Adrenal gland (tissue), 12 donors: ENCODE results near the gene DNAH9. TPM values are rescaled to one million over a fixed set of nuclear protein-coding genes. Genes with fewer than 3 reads are reported as not detected.

ENCODE experiments used
- DNase-seq, 7 donors: peaks; one replicate each; pipeline ENCODE4 v3.0.0-alpha.2; 2019 to 2020
- H3K27ac ChIP-seq, 5 donors: fragments of 200-600 bp; sonication (generic) in 4 of 5; 1 replicate in 3 of 5; 2 replicates in 2 of 5; pipeline versions ENCODE4 v1.5.1 to v1.8.0; 2016 to 2020; ENCODE audit warnings: mild to moderate bottlenecking in 1 of 5
- H3K27me3 ChIP-seq: fragments of 200-600 bp; 2 replicates; pipeline ENCODE4 v1.8.0; 2021
- H3K36me3 ChIP-seq, 2 donors: fragments of 200-600 bp; replicated peaks in 1 of 2; 1 replicate in 1 of 2; 2 replicates in 1 of 2; pipeline versions ENCODE4 v1.5.1 to v1.8.0; 2018 to 2022
- H3K4me1 ChIP-seq, 2 donors: fragments of 200-600 bp; replicated peaks in 1 of 2; 1 replicate in 1 of 2; 2 replicates in 1 of 2; pipeline versions ENCODE4 v1.5.1 to v1.8.0; 2018 to 2021
- H3K4me3 ChIP-seq, 4 donors: fragments of 200-600 bp; sonication (generic) in 3 of 4; one replicate each; pipeline ENCODE4 v1.5.1; 2016 to 2018
- H3K9me3 ChIP-seq, 3 donors: fragments of 200-600 bp; sonication (generic) in 1 of 3; replicated peaks in 1 of 3; 1 replicate in 2 of 3; 2 replicates in 1 of 3; pipeline versions ENCODE4 v1.5.1 to v1.8.0; 2016 to 2021
- POLR2A ChIP-seq, 2 donors: fragments of 450-650 bp; IDR thresholded peaks; one replicate each; pipeline ENCODE4 v1.6.1; 2017; ENCODE audit warnings: antibody characterized with exemption in 2 of 2, mild to moderate bottlenecking in 2 of 2, moderate library complexity in 1 of 2
- WGBS, 4 donors: extraction: QIAGEN DNeasy Blood & Tissue Kit in 2 of 4; methylation state at CpG; one replicate each; pipeline versions ENCODE4 v1.1.5 to v1.1.7; 2013 to 2017; 5-methylcytosine and 5-hydroxymethylcytosine counted together
- intact Hi-C, 2 donors: fragments of 100-400 bp; cut with DNase I; formaldehyde crosslinking; loops; one replicate each; pipeline versions ENCODE4 v1.14.1 to v1.15.0; 2022 to 2023
- polyA plus RNA-seq, 3 donors: library from polyadenylated mRNA; stranded (reverse); fragments of 200-250 nt in 2 of 3; fragments of 350-450 nt in 1 of 3; fragmentation: Illumina TruSeq in 1 of 3; extraction: RNeasy Lipid Tissue Mini Kit (QIAGEN cat#74804) in 1 of 3; gene quantifications; one replicate each; pipeline ENCODE4 v1.2.3, GENCODE V29; 2013 to 2014
- total RNA-seq, 9 donors: library from RNA; depleted of rRNA in 4 of 9; stranded (reverse); fragments of >200 nt in 4 of 9; fragments of 120-200 nt in 1 of 9; fragmentation: NEBNext Ultra II Directional in 1 of 9; extraction: Animal tissue kit (Norgen Biotek cat#: 25700) in 1 of 9; gene quantifications; one replicate each; pipeline versions ENCODE4 v1.1.0 to v1.2.4, GENCODE V29; 2013 to 2023
- TF ChIP-seq, protein P1 (sequence below), 6 experiments: fragments of 450-650 bp in 4 of 6; fragments of 200-600 bp in 2 of 6; sonication (generic) in 1 of 6; IDR thresholded peaks; 1 replicate in 5 of 6; 2 replicates in 1 of 6; pipeline versions ENCODE4 v1.5.1 to v1.8.0; 2016 to 2021; ENCODE audit warnings: antibody characterized with exemption in 6 of 6, mild to moderate bottlenecking in 2 of 6, moderate library complexity in 1 of 6
- donor health status: healthy with polysubstance abuse.
- donor health status: Bipolar disorder and iron deficiency.
- donor health status: DM: yes; HTN: yes; CAD: no.
- donor health status: DM: no; HTN: no; CAD: no.
- donor health status: DM: no; HTN: no; CAD: no.
- donor health status: DM: yes; HTN: yes; CAD: no.

DNAH9 gene
- total and polyA plus RNA-seq, 12 donors: 0.28 to 3.5 (median 1.2) TPM

DNA sequence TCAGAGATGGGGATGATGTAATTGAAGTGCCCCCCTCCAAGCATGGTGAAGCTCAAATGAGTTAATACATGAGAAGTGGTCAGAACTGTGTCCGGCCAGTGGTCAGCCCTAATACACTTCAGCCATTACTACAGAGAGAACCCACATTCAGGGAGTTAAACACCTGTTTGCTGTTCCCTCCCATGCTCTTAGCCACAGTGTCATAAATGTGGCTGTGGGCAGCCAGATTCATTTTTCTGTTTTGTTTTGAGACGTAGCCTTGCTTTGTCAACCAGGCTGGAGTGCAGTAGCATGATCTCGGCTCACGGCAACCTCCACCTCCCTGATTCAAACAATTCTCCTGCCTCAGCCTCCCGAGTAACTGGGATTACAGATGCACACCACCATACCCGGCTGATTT lies 139.9 kb downstream of the DNAH9 start:
- intact Hi-C loops: no loop called here
- Histone ChIP-seq H3K36me3 (no peaks in the 10 kb centered on the region), H3K27ac (no peak overlapping the region), H3K4me3 (no peak overlapping the region), H3K27me3 (no peaks in the 10 kb centered on the region), H3K9me3 (no peaks in the 10 kb centered on the region), H3K4me1 (no peaks in the 10 kb centered on the region)
- 71 to 82% (median 77%) methylated on average over 6 of the region's 6 CpGs for WGBS, 4 donors
- TF ChIP-seq, protein P1, sequence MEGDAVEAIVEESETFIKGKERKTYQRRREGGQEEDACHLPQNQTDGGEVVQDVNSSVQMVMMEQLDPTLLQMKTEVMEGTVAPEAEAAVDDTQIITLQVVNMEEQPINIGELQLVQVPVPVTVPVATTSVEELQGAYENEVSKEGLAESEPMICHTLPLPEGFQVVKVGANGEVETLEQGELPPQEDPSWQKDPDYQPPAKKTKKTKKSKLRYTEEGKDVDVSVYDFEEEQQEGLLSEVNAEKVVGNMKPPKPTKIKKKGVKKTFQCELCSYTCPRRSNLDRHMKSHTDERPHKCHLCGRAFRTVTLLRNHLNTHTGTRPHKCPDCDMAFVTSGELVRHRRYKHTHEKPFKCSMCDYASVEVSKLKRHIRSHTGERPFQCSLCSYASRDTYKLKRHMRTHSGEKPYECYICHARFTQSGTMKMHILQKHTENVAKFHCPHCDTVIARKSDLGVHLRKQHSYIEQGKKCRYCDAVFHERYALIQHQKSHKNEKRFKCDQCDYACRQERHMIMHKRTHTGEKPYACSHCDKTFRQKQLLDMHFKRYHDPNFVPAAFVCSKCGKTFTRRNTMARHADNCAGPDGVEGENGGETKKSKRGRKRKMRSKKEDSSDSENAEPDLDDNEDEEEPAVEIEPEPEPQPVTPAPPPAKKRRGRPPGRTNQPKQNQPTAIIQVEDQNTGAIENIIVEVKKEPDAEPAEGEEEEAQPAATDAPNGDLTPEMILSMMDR (IDR thresholded peaks at IDR 0.05): no peak
- TF ChIP-seq POLR2A (IDR thresholded peaks at IDR 0.05): no peak
- no peak for DNase-seq

DNA sequence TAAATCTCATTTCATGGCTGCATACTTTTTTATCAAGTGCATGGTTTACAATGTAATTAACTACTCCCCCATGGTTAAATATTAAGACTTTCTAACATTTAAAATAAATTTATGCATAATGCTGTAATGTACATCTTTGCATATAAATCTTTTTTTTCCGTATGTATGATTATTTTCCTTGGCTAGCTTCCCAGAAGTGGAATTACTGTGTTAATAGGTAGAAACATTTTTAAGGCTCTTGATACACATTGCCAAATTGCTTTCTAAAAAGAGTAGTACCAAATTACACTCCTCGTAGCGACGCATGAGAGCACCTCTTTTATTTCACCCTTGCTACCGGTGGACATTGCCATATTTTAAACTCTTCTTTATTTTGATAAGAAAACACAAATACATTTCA lies 141.1 kb downstream of the DNAH9 start:
- 51 to 61% (median 59%) methylated on average over 5 of the region's 5 CpGs for WGBS, 4 donors
- intact Hi-C loops: no loop called here
- H3K4me3 ChIP-seq: no peak overlapping the region
- no peak for TF ChIP-seq POLR2A (IDR thresholded peaks at IDR 0.05)
- TF ChIP-seq, protein P1 (IDR thresholded peaks at IDR 0.05): no peak
- H3K27me3 ChIP-seq: no peaks in the 10 kb centered on the region
- no peaks in the 10 kb centered on the region for H3K36me3 ChIP-seq
- DNase-seq: no peak
- H3K9me3 ChIP-seq: no peaks in the 10 kb centered on the region
- no peak overlapping the region for H3K27ac ChIP-seq
- H3K4me1 ChIP-seq: no peaks in the 10 kb centered on the region

DNA sequence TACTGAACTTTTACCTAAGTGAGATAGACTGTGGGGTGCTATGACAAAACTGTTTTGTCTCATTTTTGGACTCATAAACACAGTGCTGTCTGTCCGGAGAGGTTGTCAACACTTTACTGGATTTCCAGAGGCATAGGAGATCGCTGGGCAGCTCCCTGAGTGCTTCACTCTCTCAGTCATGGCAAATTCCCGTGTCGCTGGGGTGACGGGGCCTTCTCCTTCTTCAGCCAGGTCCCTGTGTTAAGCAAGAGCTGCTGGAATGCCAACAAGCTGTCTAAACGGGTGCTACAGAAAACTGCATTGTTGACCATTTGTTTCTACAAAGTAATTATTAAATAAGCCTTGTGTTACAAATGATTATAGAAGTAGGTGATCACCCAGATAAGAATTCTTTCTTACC lies 141.6 kb downstream of the DNAH9 start:
- WGBS, 4 donors: 62 to 71% (median 67%) methylated on average over 6 of the region's 6 CpGs
- intact Hi-C loops: no loop called here
- Histone ChIP-seq H3K4me3 (no peak overlapping the region), H3K27ac (no peak overlapping the region), H3K9me3 (no peaks in the 10 kb centered on the region), H3K27me3 (no peaks in the 10 kb centered on the region), H3K36me3 (no peaks in the 10 kb centered on the region), H3K4me1 (no peaks in the 10 kb centered on the region)
- no peak for DNase-seq
- TF ChIP-seq, protein P1 (IDR thresholded peaks at IDR 0.05): no peak
- no peak for TF ChIP-seq POLR2A (IDR thresholded peaks at IDR 0.05)

DNA sequence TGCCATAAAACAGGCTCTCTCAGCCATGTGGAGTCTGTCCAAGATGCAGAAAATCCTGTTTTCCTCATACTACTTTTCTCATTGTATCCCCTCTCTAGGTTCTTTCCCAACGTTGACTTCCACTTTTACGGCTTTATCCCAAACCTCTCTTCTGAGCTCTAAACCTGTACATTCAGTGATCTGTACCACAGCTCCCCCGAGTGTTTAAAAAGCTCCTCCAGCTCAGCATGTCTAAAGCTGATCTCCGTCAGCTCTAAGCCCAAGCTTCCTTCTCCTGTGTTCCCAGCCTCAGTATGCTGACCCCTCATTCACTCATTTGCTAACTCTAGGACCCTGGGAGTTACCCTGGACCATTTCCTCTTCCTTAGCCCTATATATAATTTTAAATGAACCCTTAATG lies 144.6 kb downstream of the DNAH9 start:
- H3K4me3 ChIP-seq: no peak overlapping the region
- WGBS, 4 donors: 36 to 43% (median 36%) methylated on average over 4 of the region's 4 CpGs
- H3K4me1 ChIP-seq: no peaks in the 10 kb centered on the region
- H3K27me3 ChIP-seq: no peaks in the 10 kb centered on the region
- H3K36me3 ChIP-seq: no peaks in the 10 kb centered on the region
- intact Hi-C loops: no loop called here
- H3K9me3 ChIP-seq: no peaks in the 10 kb centered on the region
- H3K27ac ChIP-seq: no peak overlapping the region
- no peak for DNase-seq
- TF ChIP-seq, protein P1 (IDR thresholded peaks at IDR 0.05): no peak
- no peak for TF ChIP-seq POLR2A (IDR thresholded peaks at IDR 0.05)
